COR-L47 (cell line): ENCODE results near the gene ZNF169.
"Not testable (repeated sequence)": the region's sequence is repeated elsewhere in the genome, so short reads cannot be mapped to it uniquely, and the experiment has no call there.

Experiments
- DNase-seq: peaks from one replicate; lab custom pipeline; 2025; lab: John Stamatoyannopoulos, UW

The ZNF169 gene

GRCh38 chr9:94348754-94349153 is 89.7 kb downstream of the ZNF169 start:
- DNase-seq = not testable (repeated sequence)
